Stimulated activated CD4-positive, alpha-beta T cell treated with anti-CD3 and anti-CD28 coated beads, TNF-alpha, amount 100 ng/mL, for 48 hours (primary cell): ENCODE data around the gene APBB2.

ENCODE experiments used
- DNase-seq, 3 donors: peaks; one replicate each; pipeline ENCODE4 v3.0.0-alpha.2; 2020; ENCODE audit warnings: low read depth in 3 of 3

APBB2 gene

DNA sequence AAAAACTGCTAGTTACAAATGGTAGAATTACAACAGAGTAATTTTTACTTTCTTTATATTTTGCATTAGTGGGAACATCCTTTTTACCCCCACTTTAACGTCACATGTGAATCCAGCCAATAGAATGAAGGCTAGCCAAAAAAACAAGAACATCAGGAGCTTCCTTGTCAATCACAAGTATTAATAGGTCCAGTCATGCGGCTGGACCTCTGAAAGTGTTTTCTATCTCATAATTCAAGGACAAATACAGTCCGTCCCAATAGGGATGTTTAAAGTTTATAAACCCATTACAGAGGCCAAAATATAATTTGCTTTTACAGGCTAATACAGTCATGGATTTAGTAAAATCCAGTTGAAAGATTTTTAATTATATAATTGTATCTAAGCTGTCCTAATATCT lies 110.7 kb downstream of the APBB2 start:
- DNase-seq, result no peak

DNA sequence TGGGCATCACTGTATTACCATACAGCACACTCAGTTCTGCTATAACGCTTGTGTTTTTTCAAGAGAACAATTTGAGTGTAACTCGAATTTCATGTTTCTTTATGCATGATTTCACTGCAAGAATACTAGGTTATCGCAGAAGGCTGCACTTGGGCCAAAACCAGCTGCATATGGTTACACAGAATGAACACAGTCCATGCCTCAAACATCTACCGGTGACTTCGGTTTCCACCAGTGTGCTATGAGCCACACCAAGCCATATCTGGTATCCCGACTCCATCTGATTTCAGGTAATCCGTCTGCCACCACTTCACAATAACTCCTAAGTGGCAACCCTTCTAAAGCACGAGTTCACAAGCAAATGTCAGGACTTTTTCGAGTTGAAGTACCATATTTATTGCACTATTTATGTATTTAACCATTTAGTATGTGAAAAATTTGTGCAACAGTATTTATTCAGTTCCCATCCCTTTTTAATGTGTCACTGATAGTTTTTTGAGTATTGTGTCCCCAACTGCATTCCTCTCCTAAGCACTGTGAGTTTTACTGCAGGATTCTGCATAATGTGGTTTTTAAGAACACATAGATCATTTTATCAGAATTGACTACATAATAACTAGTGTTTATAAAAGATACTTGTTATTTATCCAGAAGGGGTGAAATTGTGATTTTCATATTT lies 111.8 kb downstream of the APBB2 start:
- DNase-seq, result no peak

GRCh38 chr4:41098093-41099048 lies 116.0 kb downstream of the APBB2 start:
- DNase-seq, result no peak

DNA sequence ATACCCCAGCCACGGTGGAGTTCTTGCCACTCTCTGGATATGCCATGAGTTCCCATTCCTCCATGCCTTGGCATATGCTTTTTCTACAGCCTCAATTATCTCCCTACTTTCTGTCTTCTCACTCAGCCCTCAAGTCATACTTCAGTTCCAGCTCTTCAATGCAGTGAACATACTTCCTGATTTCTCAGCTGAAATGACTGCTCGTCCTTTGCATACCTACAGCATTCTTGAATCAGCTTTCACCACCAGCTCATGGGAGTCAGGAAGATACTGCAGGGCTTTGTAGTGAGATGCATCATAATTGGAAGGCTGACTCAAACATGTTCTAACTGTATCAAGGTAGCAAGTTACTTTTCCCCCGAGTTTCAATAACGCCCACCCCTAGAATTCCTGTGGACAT lies 118.4 kb downstream of the APBB2 start:
- DNase-seq, result no peak

DNA sequence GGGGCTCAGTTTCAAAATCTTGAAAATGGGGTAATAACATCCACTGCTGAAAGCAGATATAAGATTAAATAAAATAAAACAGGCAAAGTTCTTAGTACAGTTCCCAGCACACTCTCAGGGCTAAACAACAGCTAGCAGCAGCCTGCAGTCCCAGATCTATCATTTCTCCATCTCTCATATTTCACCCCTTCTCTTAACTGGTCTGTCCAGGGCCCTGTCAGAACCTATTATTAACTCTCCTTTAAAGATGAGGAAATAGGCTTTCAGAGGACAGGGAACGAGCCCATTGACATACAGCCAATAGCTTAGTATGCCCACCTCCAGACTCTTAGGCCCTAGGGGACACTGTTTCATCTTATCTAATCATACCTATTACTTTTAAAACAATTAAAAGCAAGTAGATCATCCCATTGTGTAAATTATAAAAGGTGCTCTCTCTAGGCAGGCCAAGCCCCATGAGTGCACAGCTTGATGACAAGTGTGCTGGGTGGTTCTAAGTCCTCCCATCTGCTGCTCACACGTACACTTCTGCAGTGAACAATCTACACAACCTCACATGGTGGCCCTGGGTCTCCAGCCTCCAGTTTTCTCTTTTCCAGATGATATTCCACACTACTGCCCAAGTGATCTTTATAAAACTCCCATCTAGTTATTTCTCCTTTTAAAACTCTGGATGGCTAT lies 119.0 kb downstream of the APBB2 start:
- DNase-seq, result no peak

DNA sequence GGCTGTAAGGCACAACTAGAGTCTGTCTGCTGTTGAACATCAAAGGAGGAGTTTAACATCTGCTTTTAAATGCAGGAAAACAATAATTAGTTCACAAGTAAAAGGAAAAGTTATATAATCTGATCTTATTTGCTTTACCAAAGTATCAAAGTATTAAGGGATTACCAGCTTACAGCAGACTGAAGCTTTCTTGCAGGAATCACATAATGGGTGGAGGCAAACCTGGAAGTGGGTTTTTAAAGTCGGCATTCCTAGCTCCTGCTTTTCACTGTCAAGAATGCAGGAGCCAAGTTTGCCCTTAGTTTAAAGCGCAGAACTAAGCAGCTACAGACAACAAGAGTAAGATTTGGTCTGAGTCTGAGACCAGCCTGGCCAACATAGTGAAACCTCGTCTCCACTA lies 122.2 kb downstream of the APBB2 start:
- DNase-seq, result no peak

DNA sequence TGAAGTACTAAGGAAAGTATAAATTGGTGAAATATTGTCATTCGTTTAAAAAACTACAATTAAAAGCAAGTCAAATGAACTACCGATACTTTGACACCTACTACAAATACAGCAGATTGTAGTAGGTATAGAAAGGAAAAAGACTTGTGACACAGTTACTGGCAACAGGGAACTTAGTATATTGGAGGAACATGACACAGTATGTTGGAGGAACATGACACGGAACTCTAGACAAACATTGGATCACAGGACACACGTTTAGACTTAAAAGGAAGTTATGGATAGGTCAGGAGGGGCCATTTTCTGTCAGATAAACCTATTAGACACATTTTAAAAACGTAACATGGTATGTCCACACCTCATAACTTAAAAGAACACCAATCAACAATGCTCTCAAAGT lies 132.5 kb downstream of the APBB2 start:
- DNase-seq, result no peak

GRCh38 chr4:41080976-41081375 lies 133.4 kb downstream of the APBB2 start:
- no peak for DNase-seq

- DNase-seq, result no peak
These were observed 134.3 kb downstream of the APBB2 start for GRCh38 chr4:41079881-41080560.

DNA sequence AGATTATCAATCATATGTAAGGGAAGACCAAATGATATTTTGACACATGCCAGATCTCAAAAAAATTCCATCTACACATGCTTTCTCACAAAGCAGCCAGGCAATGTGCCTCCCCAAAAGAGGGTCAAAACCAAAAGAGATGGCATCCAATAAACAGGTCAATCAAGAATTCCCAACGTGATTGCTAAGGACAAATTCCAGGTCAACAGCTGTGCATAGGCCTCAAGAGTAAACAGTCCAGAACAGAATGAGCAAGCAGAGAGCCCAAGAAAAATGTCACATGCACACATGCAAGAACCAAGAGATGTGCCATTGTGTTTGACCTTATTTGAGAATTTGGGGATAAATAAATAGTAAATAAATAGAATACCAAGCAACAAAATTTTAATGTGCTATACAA lies 136.7 kb downstream of the APBB2 start:
- no peak for DNase-seq

DNA sequence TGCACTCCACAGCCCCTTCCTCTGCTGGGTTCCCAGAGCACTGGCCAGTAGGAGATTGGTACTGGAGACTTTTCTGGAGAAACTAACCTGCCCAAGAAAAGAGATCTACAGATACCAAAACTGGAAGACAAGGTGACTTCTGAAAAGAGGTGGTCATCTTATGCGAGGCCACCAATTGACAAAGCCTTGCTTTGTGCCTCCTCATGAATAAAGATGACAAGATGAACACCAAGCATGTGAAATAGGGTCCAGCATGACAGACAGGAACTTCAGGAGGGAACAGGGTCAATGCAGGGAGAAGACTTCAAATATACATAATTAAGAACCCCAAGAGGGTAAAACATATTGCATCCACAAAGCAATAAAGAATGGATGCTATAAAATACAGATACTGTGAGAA lies 137.9 kb downstream of the APBB2 start:
- DNase-seq, result no peak

DNA sequence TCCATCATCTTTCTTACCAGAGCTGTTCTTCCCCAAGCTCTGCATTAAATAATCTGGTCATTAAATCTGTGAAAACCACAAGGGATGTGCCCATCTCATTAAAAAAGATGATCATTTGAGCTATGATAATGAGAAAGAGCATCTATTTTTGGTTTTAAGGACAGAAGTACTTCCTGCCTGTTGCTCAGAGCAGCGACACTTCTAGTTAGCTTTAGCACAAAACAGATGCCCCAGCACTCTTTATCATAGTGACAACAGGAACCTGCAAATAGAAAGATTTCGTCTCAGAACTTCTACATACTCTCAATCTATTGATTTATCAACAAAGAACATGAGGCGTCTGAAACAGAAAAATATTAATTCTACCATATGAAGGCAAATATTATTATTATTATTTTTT lies 140.1 kb downstream of the APBB2 start:
- no peak for DNase-seq

GRCh38 chr4:41072021-41072777 lies 142.1 kb downstream of the APBB2 start:
- DNase-seq, result no peak

DNA sequence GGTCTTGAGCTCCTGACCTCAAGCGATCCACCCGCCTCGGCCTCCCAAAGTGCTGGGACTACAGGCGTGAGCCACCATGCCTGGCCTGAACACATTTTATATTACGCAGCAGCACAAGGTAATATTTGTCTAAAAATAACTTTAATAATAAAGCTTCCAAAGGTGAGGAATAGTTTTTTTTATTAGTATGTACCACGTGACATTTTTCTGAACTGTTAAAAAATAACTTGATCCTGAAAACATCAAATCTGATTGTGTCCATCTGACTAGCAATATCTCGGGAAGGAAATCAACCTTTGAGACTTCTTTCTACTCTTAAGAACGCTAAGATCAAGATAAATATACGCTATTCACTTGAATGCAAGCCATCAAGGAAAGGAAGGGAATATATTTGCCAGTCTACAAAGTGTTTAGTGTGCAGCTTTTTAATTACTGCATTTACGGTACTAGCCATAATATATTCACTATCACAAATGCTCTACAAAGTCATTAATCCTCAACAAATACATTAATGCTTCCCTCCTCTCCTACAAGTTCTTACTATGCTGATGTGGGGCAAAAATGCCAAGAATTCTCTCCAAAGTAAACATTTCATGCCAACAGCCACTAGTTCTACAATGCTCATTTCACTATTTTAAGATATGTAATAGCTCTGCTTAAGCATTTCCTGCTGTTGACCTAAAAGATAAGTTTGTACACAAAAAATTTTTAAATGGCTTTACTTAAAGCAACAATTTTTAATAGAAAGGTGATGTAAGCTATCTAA lies 143.6 kb downstream of the APBB2 start:
- DNase-seq, result no peak

GRCh38 chr4:41069838-41070237 lies 144.5 kb downstream of the APBB2 start:
- no peak for DNase-seq

- no peak for DNase-seq
These were observed 145.1 kb downstream of the APBB2 start for GRCh38 chr4:41069257-41069656.

DNA sequence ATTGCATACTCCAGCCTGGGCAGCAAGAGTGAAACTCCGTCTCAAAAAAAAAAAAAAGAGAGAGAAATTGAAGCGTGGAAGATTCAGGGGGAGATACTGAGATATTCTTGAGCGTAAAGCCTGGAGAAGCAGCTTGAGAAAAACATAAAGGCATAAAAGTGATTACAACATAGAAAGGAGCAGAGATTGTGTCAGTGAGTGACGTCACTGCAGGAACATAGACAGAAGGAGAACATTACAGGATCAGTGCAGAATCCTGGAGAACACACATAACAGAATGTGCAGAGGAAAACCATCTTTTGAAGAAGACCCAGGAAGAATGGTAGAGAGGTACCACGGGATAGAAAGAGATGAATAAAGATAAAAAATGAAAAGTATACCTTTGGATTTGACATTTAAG lies 147.0 kb downstream of the APBB2 start:
- DNase-seq, result no peak

DNA sequence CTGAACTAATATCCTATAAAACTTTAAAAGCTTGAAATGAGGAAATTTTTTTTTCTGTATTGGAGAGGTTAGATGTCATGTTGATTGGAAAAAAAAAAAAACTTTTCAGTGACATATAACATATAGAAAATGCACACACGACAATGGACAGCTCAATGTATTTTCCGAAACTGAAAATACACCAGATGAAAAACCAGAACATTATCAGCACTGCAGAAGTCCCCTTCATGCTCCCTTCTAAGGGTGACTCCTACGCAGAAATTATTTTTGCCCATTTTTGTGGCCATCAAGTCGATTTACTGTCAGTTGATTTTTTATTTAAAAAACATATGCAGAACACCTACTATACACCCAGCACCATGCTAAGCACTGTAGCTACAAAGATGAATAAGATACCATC lies 148.3 kb downstream of the APBB2 start:
- DNase-seq, result no peak

- no peak for DNase-seq
These were observed 148.8 kb downstream of the APBB2 start for GRCh38 chr4:41065434-41066006.

- DNase-seq, result no peak
These were observed 149.4 kb downstream of the APBB2 start for GRCh38 chr4:41064953-41065352.
